Neuron (in vitro differentiated cells): Measurements from ENCODE around the gene LY6G5B.

Source experiments
- H2AFZ ChIP-seq: one replicate; pipeline ENCODE4 v1.6.1; 2013; ENCODE audit warnings: low read depth, mild to moderate bottlenecking, inconsistent platforms, low read length, moderate library complexity
- H3K27me3 ChIP-seq: one replicate; pipeline ENCODE4 v1.6.1; 2013; ENCODE audit warnings: low read length; ENCODE audit not compliant: insufficient read depth
- H3K36me3 ChIP-seq: one replicate; pipeline ENCODE4 v1.6.1; 2013; ENCODE audit warnings: low read length; ENCODE audit not compliant: insufficient read depth
- H3K4me1 ChIP-seq: one replicate; pipeline ENCODE4 v1.6.1; 2013; ENCODE audit warnings: low read length; ENCODE audit not compliant: insufficient read depth
- H3K4me3 ChIP-seq: 2 replicates; pipeline ENCODE4 v1.5.1; 2013; ENCODE audit warnings: mild to moderate bottlenecking, low read length, moderate library complexity
- H3K9me3 ChIP-seq: one replicate; pipeline ENCODE4 v1.6.1; 2013; ENCODE audit warnings: low read length

Gene LY6G5B

GRCh38 chr6:31632279-31632946 is 37.4 kb upstream of the LY6G5B start:
- no peaks in the 10 kb centered on the region for H3K9me3 ChIP-seq
- no peak overlapping the region for H2AFZ ChIP-seq
- H3K36me3 ChIP-seq = peaks cover 98% of the 10 kb centered on the region
- H3K4me3 ChIP-seq = no peak overlapping the region
- H3K4me1 ChIP-seq = no peaks in the 10 kb centered on the region
- H3K27me3 ChIP-seq = no peaks in the 10 kb centered on the region

- no peak overlapping the region for H2AFZ ChIP-seq
- no peaks in the 10 kb centered on the region for H3K27me3 ChIP-seq
- H3K4me1 ChIP-seq = no peaks in the 10 kb centered on the region
- no peak overlapping the region for H3K4me3 ChIP-seq
- H3K36me3 ChIP-seq = peaks cover 97% of the 10 kb centered on the region
- H3K9me3 ChIP-seq = no peaks in the 10 kb centered on the region
Observed at GRCh38 chr6:31633447-31633846, 36.3 kb upstream of the LY6G5B start.

- H3K4me1 ChIP-seq = no peaks in the 10 kb centered on the region
- no peaks in the 10 kb centered on the region for H3K27me3 ChIP-seq
- H3K9me3 ChIP-seq = no peaks in the 10 kb centered on the region
- H3K36me3 ChIP-seq = peaks cover 96% of the 10 kb centered on the region
- H3K4me3 ChIP-seq = no peak overlapping the region
- no peak overlapping the region for H2AFZ ChIP-seq
Observed at GRCh38 chr6:31634131-31634530, 35.6 kb upstream of the LY6G5B start.

- H3K36me3 ChIP-seq = peaks cover 97% of the 10 kb centered on the region
- H3K4me3 ChIP-seq = no peak overlapping the region
- H3K9me3 ChIP-seq = no peaks in the 10 kb centered on the region
- no peaks in the 10 kb centered on the region for H3K4me1 ChIP-seq
- H2AFZ ChIP-seq = no peak overlapping the region
- no peaks in the 10 kb centered on the region for H3K27me3 ChIP-seq
Observed at GRCh38 chr6:31634969-31635575, 34.7 kb upstream of the LY6G5B start.

- Histone ChIP-seq H3K4me1 (no peaks in the 10 kb centered on the region), H3K27me3 (no peaks in the 10 kb centered on the region), H2AFZ (no peak overlapping the region), H3K36me3 (peaks cover 97% of the 10 kb centered on the region), H3K9me3 (no peaks in the 10 kb centered on the region), H3K4me3 (no peak overlapping the region)
Observed at GRCh38 chr6:31636698-31637596, 32.8 kb upstream of the LY6G5B start.

GRCh38 chr6:31639043-31639442 is 30.7 kb upstream of the LY6G5B start:
- Histone ChIP-seq H3K27me3 (no peaks in the 10 kb centered on the region), H2AFZ (no peak overlapping the region), H3K4me3 (no peak overlapping the region), H3K36me3 (peaks cover 90% of the 10 kb centered on the region), H3K4me1 (no peaks in the 10 kb centered on the region), H3K9me3 (no peaks in the 10 kb centered on the region)

GRCh38 chr6:31639449-31639861 is 30.3 kb upstream of the LY6G5B start:
- Histone ChIP-seq H3K36me3 (peaks cover 90% of the 10 kb centered on the region), H3K4me3 (no peak overlapping the region)

GRCh38 chr6:31640612-31641011 is 29.2 kb upstream of the LY6G5B start:
- Histone ChIP-seq H3K36me3 (peaks cover 90% of the 10 kb centered on the region), H3K9me3 (no peaks in the 10 kb centered on the region)

More at GRCh38 chr6:31639449-31639861, 30.3 kb upstream of the LY6G5B start:
- Histone ChIP-seq H3K27me3 (no peaks in the 10 kb centered on the region), H3K9me3 (no peaks in the 10 kb centered on the region), H3K4me1 (no peaks in the 10 kb centered on the region), H2AFZ (no peak overlapping the region)

GRCh38 chr6:31641370-31641769 is 28.4 kb upstream of the LY6G5B start:
- Histone ChIP-seq H3K9me3 (no peaks in the 10 kb centered on the region), H2AFZ (no peak overlapping the region), H3K36me3 (peaks cover 89% of the 10 kb centered on the region), H3K4me3 (no peak overlapping the region), H3K27me3 (no peaks in the 10 kb centered on the region), H3K4me1 (no peaks in the 10 kb centered on the region)

More at GRCh38 chr6:31640612-31641011, 29.2 kb upstream of the LY6G5B start:
- Histone ChIP-seq H2AFZ (no peak overlapping the region), H3K27me3 (no peaks in the 10 kb centered on the region), H3K4me3 (no peak overlapping the region), H3K4me1 (no peaks in the 10 kb centered on the region)

GRCh38 chr6:31642798-31643570 is 26.8 kb upstream of the LY6G5B start:
- no peaks in the 10 kb centered on the region for H3K9me3 ChIP-seq
- no peak overlapping the region for H2AFZ ChIP-seq
- peaks cover 84% of the 10 kb centered on the region for H3K36me3 ChIP-seq
- H3K4me1 ChIP-seq = no peaks in the 10 kb centered on the region
- no peak overlapping the region for H3K4me3 ChIP-seq
- no peaks in the 10 kb centered on the region for H3K27me3 ChIP-seq

GRCh38 chr6:31643818-31644454 is 25.8 kb upstream of the LY6G5B start:
- Histone ChIP-seq H2AFZ (no peak overlapping the region), H3K4me1 (no peaks in the 10 kb centered on the region), H3K4me3 (no peak overlapping the region), H3K9me3 (no peaks in the 10 kb centered on the region), H3K36me3 (peaks cover 86% of the 10 kb centered on the region), H3K27me3 (no peaks in the 10 kb centered on the region)

- Histone ChIP-seq H3K9me3 (no peaks in the 10 kb centered on the region), H2AFZ (no peak overlapping the region), H3K36me3 (peaks cover 80% of the 10 kb centered on the region)
Observed at GRCh38 chr6:31645325-31645724, 24.5 kb upstream of the LY6G5B start.

More at GRCh38 chr6:31645325-31645724, 24.5 kb upstream of the LY6G5B start:
- no peak overlapping the region for H3K4me3 ChIP-seq
- H3K4me1 ChIP-seq = no peaks in the 10 kb centered on the region
- H3K27me3 ChIP-seq = no peaks in the 10 kb centered on the region
